T-helper 17 cell (primary cell): ENCODE data around the gene ESRP2. TPM values are rescaled to one million over a fixed set of nuclear protein-coding genes. Genes with fewer than 3 reads are reported as not detected.

ENCODE experiments used
- ATAC-seq: fragments of 150-1000 bp; cut with Tn5 transposase; 2 replicates; pipeline ENCODE4 v1.10.0; 2021; ENCODE audit warnings: mild to moderate bottlenecking, moderate library complexity
- DNase-seq, 3 donors: peaks; one replicate each; pipeline versions ENCODE4 v3.0.0 to v3.0.0-alpha.2; 2020 to 2021
- H3K9me3 ChIP-seq: one replicate; pipeline ENCODE4 v1.7.0; 2013; ENCODE audit warnings: low read length, mild to moderate bottlenecking; ENCODE audit not compliant: control insufficient read depth, poor library complexity, severe bottlenecking
- H3K27ac Mint-ChIP-seq: one replicate; pipeline ENCODE4 v1.8.0; 2022; ENCODE audit warnings: mild to moderate bottlenecking, moderate library complexity, mixed read lengths
- H3K27me3 Mint-ChIP-seq: one replicate; pipeline ENCODE4 v1.8.0; 2022; ENCODE audit warnings: mixed read lengths
- H3K36me3 Mint-ChIP-seq: one replicate; pipeline ENCODE4 v1.8.0; 2022; ENCODE audit warnings: low read depth, mixed read lengths
- H3K4me1 Mint-ChIP-seq: one replicate; pipeline ENCODE4 v1.8.0; 2022; ENCODE audit warnings: mild to moderate bottlenecking, mixed read lengths
- H3K4me3 Mint-ChIP-seq: one replicate; pipeline ENCODE4 v1.8.0; 2022; ENCODE audit warnings: mild to moderate bottlenecking, moderate library complexity, mixed read lengths
- total RNA-seq, 4 donors: library from RNA in 2 of 4; stranded (reverse) in 2 of 4; gene quantifications; one replicate each; pipeline ENCODE4 v1.2.3 and lab custom pipeline; 2022 to 2026

The ESRP2 gene
- total RNA-seq (under 1 TPM; 0.10 to 0.16 TPM), total RNA-seq (lab: John Stamatoyannopoulos, UW) (0.53 to 0.58 reads per million in 2 donors)

- peak within 1 kb of the TSS; percentile 94 for H3K4me3 Mint-ChIP-seq
- peaks cover 28% of the 10 kb centered on the region for H3K4me1 Mint-ChIP-seq
- peak within 1 kb of the TSS; percentile 65 for H3K27ac Mint-ChIP-seq
- H3K9me3 ChIP-seq, result no peaks in the 10 kb centered on the region
- H3K27me3 Mint-ChIP-seq, result no peaks in the 10 kb centered on the region
- ATAC-seq, result no peak
- DNase-seq, result no peak
- no peaks in the 10 kb centered on the region for H3K36me3 Mint-ChIP-seq
Observed at GRCh38 chr16:68235887-68236136, at the start of gene ESRP2. Gene ESRP2, minus strand, starts transcription at chr16:68236127. Its CDS starts 82 bp downstream, at chr16:68236045.

- Mint-ChIP-seq H3K27me3 (no peaks in the 10 kb centered on the region), H3K36me3 (peaks cover 19% of the 10 kb centered on the region), H3K4me1 (peaks cover 83% of the 10 kb centered on the region), H3K27ac (peak overlapping the region; percentile 93), H3K4me3 (peak overlapping the region; percentile 94)
- ATAC-seq (no peak), DNase-seq (no peak)
- H3K9me3 ChIP-seq, result no peaks in the 10 kb centered on the region
Observed at GRCh38 chr16:68285683-68286082, 49.8 kb upstream of the ESRP2 start.

- no peak for DNase-seq
- no peaks in the 10 kb centered on the region for H3K27me3 Mint-ChIP-seq
- H3K9me3 ChIP-seq, result no peaks in the 10 kb centered on the region
- peaks cover 16% of the 10 kb centered on the region for H3K36me3 Mint-ChIP-seq
- H3K4me3 Mint-ChIP-seq, result peak overlapping the region; percentile 92
- peaks cover 78% of the 10 kb centered on the region for H3K4me1 Mint-ChIP-seq
- peak overlapping the region; percentile 93 for H3K27ac Mint-ChIP-seq
- ATAC-seq, result peak; percentile 6
Observed at GRCh38 chr16:68284847-68285246, 48.9 kb upstream of the ESRP2 start.

- H3K27me3 Mint-ChIP-seq, result no peaks in the 10 kb centered on the region
- peaks cover 74% of the 10 kb centered on the region for H3K4me1 Mint-ChIP-seq
- H3K36me3 Mint-ChIP-seq, result peaks cover 14% of the 10 kb centered on the region
- ATAC-seq (no peak), DNase-seq (no peak)
- H3K4me3 Mint-ChIP-seq, result peak overlapping the region; percentile 92
- H3K27ac Mint-ChIP-seq, result peak overlapping the region; percentile 93
- H3K9me3 ChIP-seq, result no peaks in the 10 kb centered on the region
Observed at GRCh38 chr16:68283801-68284598, 48.1 kb upstream of the ESRP2 start.

GRCh38 chr16:68283346-68283745 is 47.4 kb upstream of the ESRP2 start:
- no peak for ATAC-seq
- peaks cover 74% of the 10 kb centered on the region for H3K4me1 Mint-ChIP-seq
- no peaks in the 10 kb centered on the region for H3K27me3 Mint-ChIP-seq
- peaks cover 14% of the 10 kb centered on the region for H3K36me3 Mint-ChIP-seq
- no peak for DNase-seq
- H3K9me3 ChIP-seq, result no peaks in the 10 kb centered on the region
- peak overlapping the region; percentile 93 for H3K27ac Mint-ChIP-seq
- peak overlapping the region; percentile 92 for H3K4me3 Mint-ChIP-seq

GRCh38 chr16:68282064-68282452 is 46.1 kb upstream of the ESRP2 start:
- ATAC-seq (no peak), DNase-seq (no peak)
- Mint-ChIP-seq H3K27ac (peak overlapping the region; percentile 93), H3K36me3 (peaks cover 12% of the 10 kb centered on the region), H3K27me3 (no peaks in the 10 kb centered on the region), H3K4me1 (peaks cover 63% of the 10 kb centered on the region), H3K4me3 (peak overlapping the region; percentile 77)
- H3K9me3 ChIP-seq, result no peaks in the 10 kb centered on the region

GRCh38 chr16:68281368-68282063 is 45.6 kb upstream of the ESRP2 start:
- DNase-seq (no peak), ATAC-seq (peak; percentile 61)
- Mint-ChIP-seq H3K4me3 (peak overlapping the region; percentile 77), H3K36me3 (peaks cover 12% of the 10 kb centered on the region), H3K27me3 (no peaks in the 10 kb centered on the region), H3K27ac (peak overlapping the region; percentile 93), H3K4me1 (peaks cover 60% of the 10 kb centered on the region)
- H3K9me3 ChIP-seq, result no peaks in the 10 kb centered on the region

- H3K27ac Mint-ChIP-seq, result peak overlapping the region; percentile 93
- H3K27me3 Mint-ChIP-seq, result no peaks in the 10 kb centered on the region
- H3K4me1 Mint-ChIP-seq, result peaks cover 57% of the 10 kb centered on the region
- no peak for ATAC-seq
- H3K4me3 Mint-ChIP-seq, result no peak overlapping the region
- no peaks in the 10 kb centered on the region for H3K9me3 ChIP-seq
- H3K36me3 Mint-ChIP-seq, result peaks cover 8% of the 10 kb centered on the region
- DNase-seq, result no peak
Observed at GRCh38 chr16:68279726-68280558, 44.0 kb upstream of the ESRP2 start.

- peaks cover 42% of the 10 kb centered on the region for H3K4me1 Mint-ChIP-seq
- peak overlapping the region; percentile 95 for H3K27ac Mint-ChIP-seq
- no peaks in the 10 kb centered on the region for H3K27me3 Mint-ChIP-seq
- H3K36me3 Mint-ChIP-seq, result peaks cover 3% of the 10 kb centered on the region
- H3K4me3 Mint-ChIP-seq, result peak overlapping the region; percentile 79
- no peaks in the 10 kb centered on the region for H3K9me3 ChIP-seq
- DNase-seq (no peak), ATAC-seq (no peak)
Observed at GRCh38 chr16:68276223-68276622, 40.3 kb upstream of the ESRP2 start.

GRCh38 chr16:68275611-68276191 is 39.8 kb upstream of the ESRP2 start:
- DNase-seq (peak in 2 of 3 donors; percentile 35 to 45), ATAC-seq (peak; percentile 83)
- no peaks in the 10 kb centered on the region for H3K9me3 ChIP-seq
- H3K27me3 Mint-ChIP-seq, result no peaks in the 10 kb centered on the region
- peaks cover 40% of the 10 kb centered on the region for H3K4me1 Mint-ChIP-seq
- H3K4me3 Mint-ChIP-seq, result peak overlapping the region; percentile 79
- H3K27ac Mint-ChIP-seq, result peak overlapping the region; percentile 95
- H3K36me3 Mint-ChIP-seq, result peaks cover 5% of the 10 kb centered on the region

GRCh38 chr16:68274441-68274840 is 38.5 kb upstream of the ESRP2 start:
- Mint-ChIP-seq H3K36me3 (peaks cover 5% of the 10 kb centered on the region), H3K4me1 (peaks cover 36% of the 10 kb centered on the region), H3K27me3 (no peaks in the 10 kb centered on the region), H3K27ac (peak overlapping the region; percentile 95), H3K4me3 (peak overlapping the region; percentile 66)
- H3K9me3 ChIP-seq, result no peaks in the 10 kb centered on the region
- DNase-seq, result no peak
- no peak for ATAC-seq

GRCh38 chr16:68273896-68274295 is 38.0 kb upstream of the ESRP2 start:
- ATAC-seq (no peak), DNase-seq (no peak)
- Mint-ChIP-seq H3K4me3 (peak overlapping the region; percentile 66), H3K27me3 (no peaks in the 10 kb centered on the region), H3K4me1 (peaks cover 39% of the 10 kb centered on the region), H3K36me3 (peaks cover 9% of the 10 kb centered on the region), H3K27ac (peak overlapping the region; percentile 95)
- H3K9me3 ChIP-seq, result no peaks in the 10 kb centered on the region

- DNase-seq (no peak), ATAC-seq (no peak)
- Mint-ChIP-seq H3K4me1 (peaks cover 40% of the 10 kb centered on the region), H3K27ac (peak overlapping the region; percentile 95), H3K27me3 (no peaks in the 10 kb centered on the region), H3K4me3 (peak overlapping the region; percentile 86), H3K36me3 (peaks cover 9% of the 10 kb centered on the region)
- no peaks in the 10 kb centered on the region for H3K9me3 ChIP-seq
Observed at GRCh38 chr16:68273459-68273858, 37.5 kb upstream of the ESRP2 start.
